IPS-NIHi7 (cell line): ENCODE measurements around the gene EGFL6.
"Not testable (repeated sequence)": the region's sequence is repeated elsewhere in the genome, so short reads cannot be mapped to it uniquely, and the experiment has no call there.

ENCODE experiments used
- DNase-seq: peaks from one replicate; pipeline ENCODE4 v3.0.0; 2012; ENCODE audit warnings: mixed read lengths; ENCODE audit errors: extremely low spot score

EGFL6 gene

GRCh38 chrX:13652850-13653693 is 83.7 kb downstream of the EGFL6 start, which contains the start of gene TCEANC:
TCEANC (plus strand) TSS chrX:13653141; CDS start chrX:13662509, 9,368 bp downstream.
- DNase-seq = peak; percentile 95

GRCh38 chrX:13654116-13654515 is 84.7 kb downstream of the EGFL6 start:
- DNase-seq = no peak

- DNase-seq = no peak
These were observed 86.3 kb downstream of the EGFL6 start for GRCh38 chrX:13655674-13656073.

GRCh38 chrX:13658602-13659001 is 89.2 kb downstream of the EGFL6 start:
- DNase-seq = peak; percentile 39

- no peak for DNase-seq
These were observed 89.7 kb downstream of the EGFL6 start for GRCh38 chrX:13659063-13659462.

- DNase-seq = no peak
These were observed 92.4 kb downstream of the EGFL6 start for GRCh38 chrX:13661735-13662288.

- no peak for DNase-seq
These were observed 93.0 kb downstream of the EGFL6 start for GRCh38 chrX:13662355-13662791.

- no peak for DNase-seq
These were observed 94.6 kb downstream of the EGFL6 start for GRCh38 chrX:13664020-13664419.

GRCh38 chrX:13666836-13667235 is 97.4 kb downstream of the EGFL6 start:
- DNase-seq = no peak

- no peak for DNase-seq
These were observed 98.5 kb downstream of the EGFL6 start for GRCh38 chrX:13667919-13668318.

GRCh38 chrX:13669246-13669737 is 99.9 kb downstream of the EGFL6 start:
- no peak for DNase-seq

GRCh38 chrX:13669755-13670154 is 100.4 kb downstream of the EGFL6 start:
- not testable (repeated sequence) for DNase-seq

GRCh38 chrX:13670197-13670596 is 100.8 kb downstream of the EGFL6 start:
- DNase-seq = no peak

GRCh38 chrX:13673016-13673415 is 103.6 kb downstream of the EGFL6 start:
- no peak for DNase-seq

GRCh38 chrX:13676885-13677284 is 107.5 kb downstream of the EGFL6 start:
- DNase-seq = no peak

GRCh38 chrX:13679700-13680099 is 110.3 kb downstream of the EGFL6 start:
- not testable (repeated sequence) for DNase-seq

GRCh38 chrX:13681595-13681994 is 112.2 kb downstream of the EGFL6 start:
- DNase-seq = no peak
